Liver (tissue), 9 donors: ENCODE data around the gene NEURL1. TPM values are rescaled to one million over a fixed set of nuclear protein-coding genes. Genes with fewer than 3 reads are reported as not detected.

ENCODE experiments used
- DNase-seq: peaks from one replicate; pipeline ENCODE4 v3.0.0-alpha.2; 2017; ENCODE audit warnings: low spot score
- H3K27ac ChIP-seq, 2 donors: one replicate each; pipeline ENCODE4 v1.7.0; 2013; ENCODE audit warnings: inconsistent platforms in 2 of 2, low read length in 2 of 2, control low read depth in 1 of 2, low read depth in 1 of 2, mild to moderate bottlenecking in 1 of 2
- H3K27me3 ChIP-seq, 4 donors: one replicate each; pipeline versions ENCODE4 v1.6.1 to v1.7.0; 2013; ENCODE audit warnings: low read length in 3 of 4, inconsistent platforms in 1 of 4, mild to moderate bottlenecking in 1 of 4, moderate library complexity in 1 of 4; ENCODE audit not compliant: control insufficient read depth in 4 of 4, insufficient read depth in 4 of 4
- H3K36me3 ChIP-seq, 4 donors: one replicate each; pipeline versions ENCODE4 v1.6.1 to v1.7.0; 2013; ENCODE audit warnings: low read length in 3 of 4, mild to moderate bottlenecking in 3 of 4, low read depth in 1 of 4, moderate library complexity in 1 of 4; ENCODE audit not compliant: control insufficient read depth in 4 of 4, insufficient read depth in 3 of 4
- H3K4me1 ChIP-seq, 4 donors: one replicate each; pipeline versions ENCODE4 v1.6.1 to v1.7.0; 2013; ENCODE audit warnings: low read length in 3 of 4, mild to moderate bottlenecking in 3 of 4, moderate library complexity in 1 of 4; ENCODE audit not compliant: control insufficient read depth in 4 of 4, insufficient read depth in 4 of 4
- H3K4me3 ChIP-seq, 3 donors: one replicate each; pipeline versions ENCODE4 v1.6.1 to v1.7.0; 2013; ENCODE audit warnings: low read length in 3 of 3, control low read depth in 1 of 3, low read depth in 1 of 3, mild to moderate bottlenecking in 1 of 3
- H3K9ac ChIP-seq, 2 donors: one replicate each; pipeline ENCODE4 v1.7.0; 2013; ENCODE audit warnings: low read length in 2 of 2, mild to moderate bottlenecking in 2 of 2, moderate library complexity in 2 of 2, control low read depth in 1 of 2, low read depth in 1 of 2
- H3K9me3 ChIP-seq, 4 donors: one replicate each; pipeline versions ENCODE4 v1.6.1 to v1.7.0; 2013; ENCODE audit warnings: low read length in 3 of 4; ENCODE audit not compliant: control insufficient read depth in 4 of 4
- EGR1 ChIP-seq, 2 donors: IDR thresholded peaks; 2 replicates each; pipeline ENCODE4 v1.6.1; 2016 to 2018; ENCODE audit warnings: antibody characterized with exemption in 2 of 2, low read depth in 2 of 2
- FOXA1 ChIP-seq: IDR thresholded peaks from 2 replicates; pipeline ENCODE4 v1.6.1; 2016; ENCODE audit warnings: antibody characterized with exemption
- FOXA2 ChIP-seq: IDR thresholded peaks from 2 replicates; pipeline ENCODE4 v1.6.1; 2016; ENCODE audit warnings: antibody characterized with exemption
- GABPA ChIP-seq, 2 donors: IDR thresholded peaks in 1 of 2; conservative IDR thresholded peaks in 1 of 2; 2 replicates each; pipeline ENCODE4 v1.6.1; 2016; ENCODE audit warnings: antibody characterized with exemption in 2 of 2, mild to moderate bottlenecking in 1 of 2, moderate library complexity in 1 of 2
- HNF4A ChIP-seq, 2 donors: conservative IDR thresholded peaks; 2 replicates each; pipeline ENCODE4 v1.6.1; 2016; ENCODE audit warnings: antibody characterized with exemption in 2 of 2, mild to moderate bottlenecking in 2 of 2
- HNF4G ChIP-seq: IDR thresholded peaks from 2 replicates; pipeline ENCODE4 v1.6.1; 2016; ENCODE audit warnings: antibody characterized with exemption
- JUND ChIP-seq, 2 donors: IDR thresholded peaks; 2 replicates each; pipeline ENCODE4 v1.6.1; 2016; ENCODE audit warnings: antibody characterized with exemption in 2 of 2
- NR2F2 ChIP-seq: IDR thresholded peaks from 2 replicates; pipeline ENCODE4 v1.6.1; 2016; ENCODE audit warnings: antibody characterized with exemption
- RAD21 ChIP-seq, 2 donors: IDR thresholded peaks; 2 replicates each; pipeline ENCODE4 v1.6.1; 2016; ENCODE audit warnings: antibody characterized with exemption in 2 of 2, mild to moderate bottlenecking in 2 of 2
- RXRA ChIP-seq, 2 donors: IDR thresholded peaks; 2 replicates each; pipeline ENCODE4 v1.6.1; 2017 to 2018; ENCODE audit warnings: antibody characterized with exemption in 2 of 2, mild to moderate bottlenecking in 1 of 2
- TAF1 ChIP-seq: conservative IDR thresholded peaks from 2 replicates; pipeline ENCODE4 v1.6.1; 2016; ENCODE audit warnings: antibody characterized with exemption, mild to moderate bottlenecking
- YY1 ChIP-seq: IDR thresholded peaks from 2 replicates; pipeline ENCODE4 v1.6.1; 2016; ENCODE audit warnings: antibody characterized with exemption, mild to moderate bottlenecking
- WGBS: extraction: QIAGEN DNeasy Blood & Tissue Kit; methylation state at CpG from one replicate; pipeline ENCODE4 v1.1.7; 2013; 5-methylcytosine and 5-hydroxymethylcytosine counted together
- polyA plus RNA-seq, 2 donors: library from polyadenylated mRNA; stranded (reverse) in 1 of 2; unstranded in 1 of 2; fragments of 200-250 nt in 1 of 2; fragments of >200 nt in 1 of 2; fragmentation: Nextera tagmentation in 1 of 2; extraction: Ambion mirVana in 1 of 2; gene quantifications; one replicate each; pipeline versions ENCODE4 v1.2.1 to v1.2.3, GENCODE V29; 2013 to 2015
- total RNA-seq, 2 donors: library from RNA; depleted of rRNA; stranded (reverse); fragments of >200 nt; gene quantifications; one replicate each; pipeline ENCODE4 v1.2.3, GENCODE V29; 2014
- TF ChIP-seq, protein P1 (sequence below): fragments of 150-350 bp; IDR thresholded peaks from 2 replicates; pipeline ENCODE4 v1.5.1; 2017; ENCODE audit warnings: improper control_type of control experiment, low read depth, low read length; ENCODE audit not compliant: missing input control
- TF ChIP-seq, protein P2 (sequence below): IDR thresholded peaks from 2 replicates; pipeline ENCODE4 v1.6.1; 2016; ENCODE audit warnings: antibody characterized with exemption, mild to moderate bottlenecking
- TF ChIP-seq, protein P3 (sequence below): IDR thresholded peaks from 2 replicates; pipeline ENCODE4 v1.6.1; 2016; ENCODE audit warnings: antibody characterized with exemption
- TF ChIP-seq, protein P4 (sequence below): IDR thresholded peaks from 2 replicates; pipeline ENCODE4 v1.6.1; 2016; ENCODE audit warnings: antibody characterized with exemption
- TF ChIP-seq, protein P5 (sequence below): IDR thresholded peaks from 2 replicates; pipeline ENCODE4 v1.6.1; 2016; ENCODE audit warnings: antibody characterized with exemption
- donor health status: healthy.
- donor health status: healthy.
- donor health status: healthy.
- donor health status: healthy.
- donor health status: healthy.

Gene NEURL1
- total and polyA plus RNA-seq, 4 donors: 0.11 to 3.9 (median 0.74) TPM

DNA sequence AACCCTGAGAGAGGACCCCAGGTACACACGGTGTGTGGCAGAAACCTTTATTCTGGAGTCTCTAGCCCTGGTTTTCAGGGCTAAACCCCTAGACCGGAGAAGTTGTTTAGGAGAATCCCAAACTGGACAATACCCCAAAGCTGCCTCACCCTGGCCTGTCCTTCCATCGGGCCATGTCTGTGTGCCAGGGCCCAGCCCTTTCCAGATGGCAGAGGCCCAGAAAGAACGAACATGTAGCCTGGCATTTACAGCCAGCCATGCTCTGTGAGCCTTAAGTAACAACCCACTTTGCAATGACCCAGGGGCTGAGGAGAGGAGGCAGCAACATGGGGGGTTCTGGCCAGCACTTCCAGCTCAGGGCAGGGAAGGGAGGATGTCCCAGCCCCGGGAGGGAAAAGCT lies 142.1 kb downstream of the NEURL1 start (continued):
- TF ChIP-seq, protein P1, sequence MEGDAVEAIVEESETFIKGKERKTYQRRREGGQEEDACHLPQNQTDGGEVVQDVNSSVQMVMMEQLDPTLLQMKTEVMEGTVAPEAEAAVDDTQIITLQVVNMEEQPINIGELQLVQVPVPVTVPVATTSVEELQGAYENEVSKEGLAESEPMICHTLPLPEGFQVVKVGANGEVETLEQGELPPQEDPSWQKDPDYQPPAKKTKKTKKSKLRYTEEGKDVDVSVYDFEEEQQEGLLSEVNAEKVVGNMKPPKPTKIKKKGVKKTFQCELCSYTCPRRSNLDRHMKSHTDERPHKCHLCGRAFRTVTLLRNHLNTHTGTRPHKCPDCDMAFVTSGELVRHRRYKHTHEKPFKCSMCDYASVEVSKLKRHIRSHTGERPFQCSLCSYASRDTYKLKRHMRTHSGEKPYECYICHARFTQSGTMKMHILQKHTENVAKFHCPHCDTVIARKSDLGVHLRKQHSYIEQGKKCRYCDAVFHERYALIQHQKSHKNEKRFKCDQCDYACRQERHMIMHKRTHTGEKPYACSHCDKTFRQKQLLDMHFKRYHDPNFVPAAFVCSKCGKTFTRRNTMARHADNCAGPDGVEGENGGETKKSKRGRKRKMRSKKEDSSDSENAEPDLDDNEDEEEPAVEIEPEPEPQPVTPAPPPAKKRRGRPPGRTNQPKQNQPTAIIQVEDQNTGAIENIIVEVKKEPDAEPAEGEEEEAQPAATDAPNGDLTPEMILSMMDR: no peak
- TF ChIP-seq HNF4G (no peak), FOXA1 (no peak)

DNA sequence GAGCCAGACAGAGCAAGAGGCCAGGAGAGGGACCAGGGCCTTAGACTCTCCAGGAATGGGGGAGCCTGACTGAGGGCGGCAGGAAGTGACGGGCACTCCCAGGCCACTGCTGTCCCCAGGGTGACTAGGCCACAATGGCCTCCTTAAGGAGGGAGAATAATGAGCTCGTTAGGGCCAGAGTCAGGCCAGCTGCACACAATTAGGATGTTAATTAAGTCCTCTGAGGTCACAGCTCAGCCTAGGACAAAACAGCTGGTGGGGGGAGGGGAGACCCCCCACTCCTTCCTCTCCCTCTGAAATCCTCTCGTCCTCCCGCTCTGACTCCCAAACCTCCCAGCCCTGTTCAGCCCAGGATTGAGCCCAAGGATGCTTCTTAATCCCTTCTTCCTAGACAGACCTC lies 143.0 kb downstream of the NEURL1 start:
- DNase-seq: no peak
- H3K4me3 ChIP-seq: no peak overlapping the region
- H3K9ac ChIP-seq: no peak overlapping the region
- no peak for TF ChIP-seq TAF1
- no peak for TF ChIP-seq FOXA1
- TF ChIP-seq NR2F2: no peak
- no peak for TF ChIP-seq JUND (IDR thresholded peaks at IDR 0.05)
- no peak for TF ChIP-seq EGR1 (IDR thresholded peaks at IDR 0.05; ENCODE audit: low read depth in 2 of 2)
- no peak for TF ChIP-seq RAD21 (IDR thresholded peaks at IDR 0.05)
- TF ChIP-seq, protein P2, sequence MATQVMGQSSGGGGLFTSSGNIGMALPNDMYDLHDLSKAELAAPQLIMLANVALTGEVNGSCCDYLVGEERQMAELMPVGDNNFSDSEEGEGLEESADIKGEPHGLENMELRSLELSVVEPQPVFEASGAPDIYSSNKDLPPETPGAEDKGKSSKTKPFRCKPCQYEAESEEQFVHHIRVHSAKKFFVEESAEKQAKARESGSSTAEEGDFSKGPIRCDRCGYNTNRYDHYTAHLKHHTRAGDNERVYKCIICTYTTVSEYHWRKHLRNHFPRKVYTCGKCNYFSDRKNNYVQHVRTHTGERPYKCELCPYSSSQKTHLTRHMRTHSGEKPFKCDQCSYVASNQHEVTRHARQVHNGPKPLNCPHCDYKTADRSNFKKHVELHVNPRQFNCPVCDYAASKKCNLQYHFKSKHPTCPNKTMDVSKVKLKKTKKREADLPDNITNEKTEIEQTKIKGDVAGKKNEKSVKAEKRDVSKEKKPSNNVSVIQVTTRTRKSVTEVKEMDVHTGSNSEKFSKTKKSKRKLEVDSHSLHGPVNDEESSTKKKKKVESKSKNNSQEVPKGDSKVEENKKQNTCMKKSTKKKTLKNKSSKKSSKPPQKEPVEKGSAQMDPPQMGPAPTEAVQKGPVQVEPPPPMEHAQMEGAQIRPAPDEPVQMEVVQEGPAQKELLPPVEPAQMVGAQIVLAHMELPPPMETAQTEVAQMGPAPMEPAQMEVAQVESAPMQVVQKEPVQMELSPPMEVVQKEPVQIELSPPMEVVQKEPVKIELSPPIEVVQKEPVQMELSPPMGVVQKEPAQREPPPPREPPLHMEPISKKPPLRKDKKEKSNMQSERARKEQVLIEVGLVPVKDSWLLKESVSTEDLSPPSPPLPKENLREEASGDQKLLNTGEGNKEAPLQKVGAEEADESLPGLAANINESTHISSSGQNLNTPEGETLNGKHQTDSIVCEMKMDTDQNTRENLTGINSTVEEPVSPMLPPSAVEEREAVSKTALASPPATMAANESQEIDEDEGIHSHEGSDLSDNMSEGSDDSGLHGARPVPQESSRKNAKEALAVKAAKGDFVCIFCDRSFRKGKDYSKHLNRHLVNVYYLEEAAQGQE: no peak
- no peak for TF ChIP-seq HNF4G
- TF ChIP-seq, protein P3, sequence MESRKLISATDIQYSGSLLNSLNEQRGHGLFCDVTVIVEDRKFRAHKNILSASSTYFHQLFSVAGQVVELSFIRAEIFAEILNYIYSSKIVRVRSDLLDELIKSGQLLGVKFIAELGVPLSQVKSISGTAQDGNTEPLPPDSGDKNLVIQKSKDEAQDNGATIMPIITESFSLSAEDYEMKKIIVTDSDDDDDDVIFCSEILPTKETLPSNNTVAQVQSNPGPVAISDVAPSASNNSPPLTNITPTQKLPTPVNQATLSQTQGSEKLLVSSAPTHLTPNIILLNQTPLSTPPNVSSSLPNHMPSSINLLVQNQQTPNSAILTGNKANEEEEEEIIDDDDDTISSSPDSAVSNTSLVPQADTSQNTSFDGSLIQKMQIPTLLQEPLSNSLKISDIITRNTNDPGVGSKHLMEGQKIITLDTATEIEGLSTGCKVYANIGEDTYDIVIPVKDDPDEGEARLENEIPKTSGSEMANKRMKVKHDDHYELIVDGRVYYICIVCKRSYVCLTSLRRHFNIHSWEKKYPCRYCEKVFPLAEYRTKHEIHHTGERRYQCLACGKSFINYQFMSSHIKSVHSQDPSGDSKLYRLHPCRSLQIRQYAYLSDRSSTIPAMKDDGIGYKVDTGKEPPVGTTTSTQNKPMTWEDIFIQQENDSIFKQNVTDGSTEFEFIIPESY: no peak
- no peak for TF ChIP-seq YY1
- TF ChIP-seq, protein P1: no peak
- TF ChIP-seq, protein P4, sequence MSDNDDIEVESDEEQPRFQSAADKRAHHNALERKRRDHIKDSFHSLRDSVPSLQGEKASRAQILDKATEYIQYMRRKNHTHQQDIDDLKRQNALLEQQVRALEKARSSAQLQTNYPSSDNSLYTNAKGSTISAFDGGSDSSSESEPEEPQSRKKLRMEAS: no peak
- TF ChIP-seq, protein P5, sequence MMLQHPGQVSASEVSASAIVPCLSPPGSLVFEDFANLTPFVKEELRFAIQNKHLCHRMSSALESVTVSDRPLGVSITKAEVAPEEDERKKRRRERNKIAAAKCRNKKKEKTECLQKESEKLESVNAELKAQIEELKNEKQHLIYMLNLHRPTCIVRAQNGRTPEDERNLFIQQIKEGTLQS: no peak
- no peak for TF ChIP-seq FOXA2
- TF ChIP-seq RXRA (IDR thresholded peaks at IDR 0.05): no peak
- no peak for TF ChIP-seq HNF4A (conservative IDR thresholded peaks at IDR 0.05)
- no peak for TF ChIP-seq GABPA (IDR thresholded peaks at IDR 0.05 in 1 of 2, conservative IDR thresholded peaks at IDR 0.05 in 1 of 2)
- no peaks in the 10 kb centered on the region for H3K27me3 ChIP-seq
- H3K4me1 ChIP-seq: peaks cover 0 to 20% (median 13%) of the 10 kb centered on the region in 4 donors
- no peak overlapping the region for H3K27ac ChIP-seq
- peaks cover 0 to 18% (median 6%) of the 10 kb centered on the region in 4 donors for H3K36me3 ChIP-seq
- no peaks in the 10 kb centered on the region for H3K9me3 ChIP-seq
- 86% methylated on average over 5 of the region's 5 CpGs for WGBS
